Glutamatergic neuron (in vitro differentiated cells): ENCODE results near the gene PLEKHS1. TPM values are rescaled to one million over a fixed set of nuclear protein-coding genes. Genes with fewer than 3 reads are reported as not detected.

Experiments used
- DNase-seq: peaks from one replicate; pipeline ENCODE4 v3.0.0; 2022
- H3K27ac Mint-ChIP-seq: one replicate; pipeline ENCODE4 v1.8.0; 2020; ENCODE audit warnings: mild to moderate bottlenecking, mixed read lengths, inconsistent platforms; ENCODE audit not compliant: unreplicated experiment
- H3K27me3 Mint-ChIP-seq: one replicate; pipeline ENCODE4 v1.8.0; 2020; ENCODE audit warnings: mild to moderate bottlenecking, moderate library complexity, mixed read lengths, inconsistent platforms; ENCODE audit not compliant: unreplicated experiment
- H3K36me3 Mint-ChIP-seq: one replicate; pipeline ENCODE4 v1.8.0; 2020; ENCODE audit warnings: mild to moderate bottlenecking, mixed read lengths, inconsistent platforms; ENCODE audit not compliant: unreplicated experiment
- H3K4me1 Mint-ChIP-seq: one replicate; pipeline ENCODE4 v1.8.0; 2020; ENCODE audit warnings: mild to moderate bottlenecking, low read depth, mixed read lengths, inconsistent platforms; ENCODE audit not compliant: unreplicated experiment
- H3K4me3 Mint-ChIP-seq: one replicate; pipeline ENCODE4 v1.8.0; 2020; ENCODE audit warnings: mild to moderate bottlenecking, mixed read lengths, inconsistent platforms; ENCODE audit not compliant: unreplicated experiment
- H3K9me3 Mint-ChIP-seq: one replicate; pipeline ENCODE4 v1.8.0; 2020; ENCODE audit warnings: mild to moderate bottlenecking, moderate library complexity, mixed read lengths, inconsistent platforms; ENCODE audit not compliant: unreplicated experiment
- total RNA-seq: library from RNA; stranded (reverse); fragmentation: NEBNext Ultra II Directional; extraction: Animal tissue kit (Norgen Biotek cat#: 25700); gene quantifications from one replicate; pipeline ENCODE4 v1.2.1, GENCODE V29; 2021; ENCODE audit not compliant: unreplicated experiment
- TF ChIP-seq, protein P1 (sequence below): fragments of 200-600 bp; sonication (generic); IDR thresholded peaks from one replicate; pipeline ENCODE4 v1.5.0; 2021; ENCODE audit not compliant: partially characterized antibody, unreplicated experiment

PLEKHS1 gene
- total RNA-seq, 1 donor from 2014 or later: not detected

- Mint-ChIP-seq H3K9me3 (peaks cover 3% of the 10 kb centered on the region), H3K27me3 (peaks cover 4% of the 10 kb centered on the region), H3K36me3 (no peaks in the 10 kb centered on the region), H3K4me1 (no peaks in the 10 kb centered on the region), H3K27ac (no peak overlapping the region), H3K4me3 (no peak overlapping the region)
- TF ChIP-seq, protein P1, sequence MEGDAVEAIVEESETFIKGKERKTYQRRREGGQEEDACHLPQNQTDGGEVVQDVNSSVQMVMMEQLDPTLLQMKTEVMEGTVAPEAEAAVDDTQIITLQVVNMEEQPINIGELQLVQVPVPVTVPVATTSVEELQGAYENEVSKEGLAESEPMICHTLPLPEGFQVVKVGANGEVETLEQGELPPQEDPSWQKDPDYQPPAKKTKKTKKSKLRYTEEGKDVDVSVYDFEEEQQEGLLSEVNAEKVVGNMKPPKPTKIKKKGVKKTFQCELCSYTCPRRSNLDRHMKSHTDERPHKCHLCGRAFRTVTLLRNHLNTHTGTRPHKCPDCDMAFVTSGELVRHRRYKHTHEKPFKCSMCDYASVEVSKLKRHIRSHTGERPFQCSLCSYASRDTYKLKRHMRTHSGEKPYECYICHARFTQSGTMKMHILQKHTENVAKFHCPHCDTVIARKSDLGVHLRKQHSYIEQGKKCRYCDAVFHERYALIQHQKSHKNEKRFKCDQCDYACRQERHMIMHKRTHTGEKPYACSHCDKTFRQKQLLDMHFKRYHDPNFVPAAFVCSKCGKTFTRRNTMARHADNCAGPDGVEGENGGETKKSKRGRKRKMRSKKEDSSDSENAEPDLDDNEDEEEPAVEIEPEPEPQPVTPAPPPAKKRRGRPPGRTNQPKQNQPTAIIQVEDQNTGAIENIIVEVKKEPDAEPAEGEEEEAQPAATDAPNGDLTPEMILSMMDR: no peak
- no peak for DNase-seq
These were observed 11.9 kb upstream of the PLEKHS1 start for GRCh38 chr10:113739577-113739976.

DNA sequence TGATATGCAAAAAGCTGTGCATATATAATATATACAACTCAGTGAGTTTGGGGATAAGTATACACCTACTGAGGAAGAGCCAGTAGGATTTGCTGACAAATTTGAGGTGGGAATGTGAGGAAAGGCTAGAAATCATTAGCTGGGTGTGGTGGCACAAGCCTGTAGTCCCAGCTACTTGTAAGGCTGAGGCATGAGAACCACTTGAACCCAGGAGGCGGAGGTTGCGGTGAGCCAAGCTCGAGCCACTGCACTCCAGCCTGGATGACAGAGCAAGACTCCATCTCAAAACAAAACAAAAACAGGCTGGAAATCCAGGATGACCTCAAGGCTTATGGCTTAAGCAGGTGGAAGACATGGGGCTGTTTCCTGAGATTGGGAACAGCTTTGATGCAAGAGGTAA, 10.6 kb upstream of the PLEKHS1 start:
- H3K36me3 Mint-ChIP-seq: no peaks in the 10 kb centered on the region
- H3K27ac Mint-ChIP-seq: no peak overlapping the region
- no peak overlapping the region for H3K4me3 Mint-ChIP-seq
- TF ChIP-seq, protein P1: no peak
- H3K4me1 Mint-ChIP-seq: no peaks in the 10 kb centered on the region
- H3K27me3 Mint-ChIP-seq: peaks cover 4% of the 10 kb centered on the region
- DNase-seq: no peak
- no peaks in the 10 kb centered on the region for H3K9me3 Mint-ChIP-seq

DNA sequence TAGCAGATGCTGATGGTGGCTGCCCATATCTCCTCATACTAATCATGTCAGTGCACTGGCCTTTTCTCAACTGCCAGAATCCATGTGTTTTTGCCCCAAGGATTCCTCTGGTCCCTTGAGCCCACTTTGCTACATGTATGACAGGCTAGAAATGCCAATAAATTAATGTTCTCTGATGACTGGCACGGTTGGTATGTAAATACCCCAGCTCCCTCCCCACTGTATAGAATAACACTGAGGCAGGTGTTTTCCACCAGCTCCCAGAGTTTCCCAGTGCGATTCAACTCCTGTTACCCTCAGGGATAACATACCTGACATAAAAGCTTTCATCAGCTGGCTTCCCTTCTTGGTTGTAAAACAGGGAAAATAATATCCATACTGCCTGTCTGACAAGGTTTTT, 9.0 kb upstream of the PLEKHS1 start:
- Mint-ChIP-seq H3K27ac (no peak overlapping the region), H3K4me1 (no peaks in the 10 kb centered on the region), H3K36me3 (no peaks in the 10 kb centered on the region), H3K27me3 (peaks cover 4% of the 10 kb centered on the region), H3K9me3 (no peaks in the 10 kb centered on the region), H3K4me3 (no peak overlapping the region)
- no peak for DNase-seq
- TF ChIP-seq, protein P1: no peak

- no peak overlapping the region for H3K4me3 Mint-ChIP-seq
- H3K27ac Mint-ChIP-seq: no peak overlapping the region
- H3K27me3 Mint-ChIP-seq: peaks cover 7% of the 10 kb centered on the region
- no peaks in the 10 kb centered on the region for H3K4me1 Mint-ChIP-seq
- no peaks in the 10 kb centered on the region for H3K9me3 Mint-ChIP-seq
- TF ChIP-seq, protein P1: no peak
- no peaks in the 10 kb centered on the region for H3K36me3 Mint-ChIP-seq
- DNase-seq: no peak
These were observed 7.9 kb upstream of the PLEKHS1 start for GRCh38 chr10:113743594-113743993.

DNA sequence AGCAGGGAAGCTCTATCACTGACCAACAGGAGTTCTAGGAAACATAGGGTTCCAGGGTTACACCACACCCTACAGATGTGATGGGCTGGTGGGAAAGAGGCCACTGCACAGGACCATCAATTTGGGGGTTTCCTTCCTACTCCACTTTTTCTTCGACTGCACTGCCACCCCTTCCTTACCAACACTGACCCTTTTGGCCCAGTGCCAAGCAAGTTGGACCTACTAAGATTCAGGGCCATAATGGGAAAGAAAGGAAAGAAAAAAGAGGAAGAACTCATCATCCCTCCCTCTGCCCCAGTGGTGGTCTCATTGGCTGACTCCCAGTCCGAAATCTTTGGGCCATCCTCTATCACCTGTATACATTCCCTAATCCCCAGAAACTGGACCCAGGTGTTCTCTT, 6.1 kb upstream of the PLEKHS1 start:
- Mint-ChIP-seq H3K4me1 (no peaks in the 10 kb centered on the region), H3K27me3 (peaks cover 7% of the 10 kb centered on the region), H3K36me3 (no peaks in the 10 kb centered on the region), H3K9me3 (no peaks in the 10 kb centered on the region), H3K4me3 (no peak overlapping the region), H3K27ac (no peak overlapping the region)
- no peak for DNase-seq
- TF ChIP-seq, protein P1: no peak
